HFF-Myc (cell line): Measurements from ENCODE around the gene SH3BGRL2.
A peak's percentile ranks its signal among the peaks of the same experiment; 100 is the strongest.

ENCODE experiments used
- DNase-seq: peaks from one replicate; pipeline ENCODE4 v3.0.0-alpha.2; 2011; ENCODE audit warnings: low read depth; ENCODE audit errors: extremely low read depth
- H3K4me3 ChIP-seq: replicated peaks from 2 replicates; pipeline ENCODE4 v1.5.1; 2011; ENCODE audit warnings: low read depth, mild to moderate bottlenecking, control low read depth, low read length
- TF ChIP-seq, protein P1 (sequence below): IDR thresholded peaks from 2 replicates; pipeline ENCODE4 v1.5.1; 2012; ENCODE audit warnings: mild to moderate bottlenecking, low read depth, low read length, control low read depth; ENCODE audit errors: missing control alignments

The SH3BGRL2 gene

DNA sequence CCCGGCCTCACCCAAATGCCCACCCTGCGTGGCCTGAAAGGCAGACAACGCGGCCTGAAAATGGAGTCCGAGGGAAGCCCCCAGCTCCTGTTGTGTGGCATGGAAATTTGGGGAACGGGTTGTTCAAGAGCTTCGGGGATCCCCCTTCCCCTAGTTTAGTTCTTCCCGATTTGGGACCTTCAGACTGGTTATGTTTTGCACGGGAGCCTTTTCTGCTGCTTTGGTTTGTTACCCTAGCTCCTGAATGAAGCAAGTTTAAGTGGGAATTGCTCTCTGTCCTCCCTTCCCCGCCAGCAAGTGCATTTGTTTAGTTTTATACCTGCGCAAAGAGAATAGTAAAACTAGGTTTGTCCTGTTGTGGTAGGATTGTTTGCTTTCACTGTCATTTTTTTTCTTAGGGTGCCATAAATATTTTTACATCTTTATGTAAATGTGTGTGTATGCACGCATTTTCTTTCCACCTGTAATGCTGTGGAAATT, 604 bp downstream of the SH3BGRL2 start:
- no peak for DNase-seq
- H3K4me3 ChIP-seq: peak overlapping the region; percentile 46

DNA sequence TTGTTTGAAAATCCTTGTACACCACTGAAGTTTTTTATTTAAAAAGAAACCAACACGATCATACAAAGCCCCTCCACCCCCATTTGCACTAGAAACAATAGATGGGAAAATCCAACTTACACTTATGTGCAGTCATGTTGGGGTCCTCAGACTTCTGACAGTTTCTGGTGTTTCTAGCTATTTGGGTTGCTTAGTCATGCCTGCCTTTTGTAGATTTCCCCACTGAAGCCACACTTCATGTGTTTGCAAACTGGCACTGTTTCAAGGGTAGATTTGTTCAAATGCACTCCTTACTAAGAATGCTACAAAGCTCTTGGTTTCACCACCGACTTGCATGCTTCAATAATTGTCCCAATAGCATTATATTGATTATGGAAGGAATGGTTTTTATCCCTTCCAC, 1.5 kb downstream of the SH3BGRL2 start:
- no peak overlapping the region for H3K4me3 ChIP-seq
- TF ChIP-seq, protein P1, sequence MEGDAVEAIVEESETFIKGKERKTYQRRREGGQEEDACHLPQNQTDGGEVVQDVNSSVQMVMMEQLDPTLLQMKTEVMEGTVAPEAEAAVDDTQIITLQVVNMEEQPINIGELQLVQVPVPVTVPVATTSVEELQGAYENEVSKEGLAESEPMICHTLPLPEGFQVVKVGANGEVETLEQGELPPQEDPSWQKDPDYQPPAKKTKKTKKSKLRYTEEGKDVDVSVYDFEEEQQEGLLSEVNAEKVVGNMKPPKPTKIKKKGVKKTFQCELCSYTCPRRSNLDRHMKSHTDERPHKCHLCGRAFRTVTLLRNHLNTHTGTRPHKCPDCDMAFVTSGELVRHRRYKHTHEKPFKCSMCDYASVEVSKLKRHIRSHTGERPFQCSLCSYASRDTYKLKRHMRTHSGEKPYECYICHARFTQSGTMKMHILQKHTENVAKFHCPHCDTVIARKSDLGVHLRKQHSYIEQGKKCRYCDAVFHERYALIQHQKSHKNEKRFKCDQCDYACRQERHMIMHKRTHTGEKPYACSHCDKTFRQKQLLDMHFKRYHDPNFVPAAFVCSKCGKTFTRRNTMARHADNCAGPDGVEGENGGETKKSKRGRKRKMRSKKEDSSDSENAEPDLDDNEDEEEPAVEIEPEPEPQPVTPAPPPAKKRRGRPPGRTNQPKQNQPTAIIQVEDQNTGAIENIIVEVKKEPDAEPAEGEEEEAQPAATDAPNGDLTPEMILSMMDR: no peak
- DNase-seq: no peak

More for the DNA sequence above, 604 bp downstream of the SH3BGRL2 start:
- TF ChIP-seq, protein P1: no peak

DNA sequence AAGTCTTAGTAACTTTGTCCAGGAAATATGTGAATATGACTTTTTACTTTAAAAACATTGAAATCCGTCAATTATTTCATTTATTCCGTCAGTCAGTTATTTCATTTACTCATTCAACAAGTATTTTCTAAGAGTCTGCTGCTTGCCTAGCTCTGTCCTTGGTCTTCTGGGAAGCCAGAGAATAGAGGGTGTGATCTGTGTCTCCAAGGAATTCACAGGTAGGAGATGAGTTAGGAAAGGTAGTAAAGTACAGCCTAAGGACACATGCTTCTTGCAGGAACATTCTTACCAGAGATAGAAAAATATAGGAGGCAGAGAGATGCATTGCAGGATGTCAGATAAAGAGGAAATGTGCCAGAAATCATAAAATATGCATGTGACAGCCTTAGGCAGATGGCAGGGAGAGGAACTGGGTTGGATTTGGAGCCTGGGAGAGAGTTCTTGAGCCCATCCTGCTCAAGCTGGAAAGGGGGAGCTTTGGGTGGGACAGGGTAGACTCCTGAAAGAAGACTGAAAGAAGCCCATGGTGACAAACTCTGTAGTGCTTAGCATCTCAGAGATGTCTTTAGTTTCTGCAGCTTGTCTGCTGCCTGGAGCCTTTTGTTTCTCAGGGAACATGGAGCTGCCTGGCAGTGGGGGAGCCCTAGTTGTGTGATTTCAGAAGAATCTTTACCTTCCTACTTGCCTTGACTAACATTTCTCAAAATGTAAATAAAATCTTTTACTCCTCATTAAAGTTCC, 3.5 kb downstream of the SH3BGRL2 start:
- no peak for DNase-seq
- TF ChIP-seq, protein P1: no peak
- no peak overlapping the region for H3K4me3 ChIP-seq

DNA sequence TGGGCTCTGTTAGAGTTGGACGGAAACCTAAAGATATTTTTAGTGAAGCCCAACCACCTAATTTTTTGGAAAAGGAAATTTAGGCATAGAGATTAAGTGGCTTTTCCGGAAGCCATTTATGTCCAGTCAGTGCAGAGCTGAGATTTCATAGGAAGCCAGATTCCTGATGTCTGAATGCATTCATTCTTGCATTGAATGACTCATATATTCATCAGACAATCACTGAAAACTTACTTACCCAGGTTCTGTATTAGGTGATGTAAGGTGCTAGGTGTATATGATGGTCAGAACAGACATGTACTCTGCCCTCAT, 4.1 kb downstream of the SH3BGRL2 start:
- TF ChIP-seq, protein P1: no peak
- DNase-seq: no peak

DNA sequence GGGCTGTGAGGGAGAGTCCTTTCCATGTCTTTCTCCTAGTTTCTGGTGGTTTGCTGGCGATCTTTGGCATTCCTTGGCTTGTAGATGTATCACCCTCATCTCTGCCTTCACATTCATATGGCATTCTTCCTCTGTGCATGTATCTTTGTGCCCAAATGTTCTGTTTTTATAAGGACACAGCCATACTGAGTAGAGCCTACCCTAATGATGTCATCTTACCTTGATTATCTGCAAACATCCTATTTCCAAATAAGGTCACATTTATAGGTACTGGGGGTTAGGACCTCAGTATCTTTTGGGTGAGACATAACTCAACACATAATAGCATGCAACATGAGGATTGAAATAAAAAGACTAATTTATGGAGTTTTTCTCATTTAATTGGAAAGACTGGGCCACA, 5.5 kb downstream of the SH3BGRL2 start:
- no peak overlapping the region for H3K4me3 ChIP-seq
- no peak for DNase-seq
- TF ChIP-seq, protein P1: no peak

More for the DNA sequence above, 4.1 kb downstream of the SH3BGRL2 start:
- H3K4me3 ChIP-seq: no peak overlapping the region

DNA sequence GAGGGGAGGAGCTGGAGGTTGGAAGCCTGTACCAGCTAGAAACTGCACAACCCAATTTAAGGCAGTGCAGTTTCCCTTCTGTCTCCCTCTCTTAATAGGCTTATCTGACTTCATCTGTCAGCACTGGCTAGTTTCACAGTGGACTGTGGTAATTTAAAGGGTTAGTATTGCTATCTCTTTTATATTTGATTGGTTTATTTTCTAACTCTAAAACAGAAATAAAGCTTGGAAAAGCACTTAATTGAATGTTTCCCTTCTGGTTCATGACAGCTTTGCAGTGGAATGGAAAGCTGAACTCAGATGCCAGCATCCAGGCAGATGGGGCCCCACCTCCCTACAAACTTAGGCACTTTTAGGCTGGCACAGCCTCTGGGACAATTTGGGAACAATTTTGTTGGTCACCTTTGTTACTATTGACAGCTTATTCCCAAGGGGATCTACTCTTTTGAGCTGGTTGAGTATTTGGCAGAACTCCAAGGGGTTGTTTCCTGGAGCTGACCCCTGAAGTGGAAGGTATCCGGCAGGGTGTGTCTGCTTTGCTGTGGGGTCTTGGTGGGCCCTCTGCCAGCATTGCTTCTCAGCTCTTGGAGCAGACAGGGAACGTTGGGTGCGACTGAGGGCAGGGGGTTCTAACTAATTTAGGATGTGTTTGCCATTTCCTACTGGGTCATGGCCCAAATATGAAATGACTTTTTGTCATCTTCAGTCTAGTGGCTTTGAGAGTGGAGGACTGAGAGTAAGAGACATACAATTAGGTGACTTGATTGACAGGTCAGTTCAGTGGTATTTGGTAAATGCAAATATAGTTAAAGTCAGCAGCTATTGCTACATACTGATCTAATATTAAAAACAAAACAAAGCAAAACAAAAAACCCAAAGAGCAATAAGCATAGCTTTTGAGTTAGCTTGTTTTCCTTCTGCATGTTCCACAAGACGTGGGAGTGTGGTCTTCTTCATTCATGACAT, 9.3 kb downstream of the SH3BGRL2 start:
- TF ChIP-seq, protein P1: no peak
- no peak overlapping the region for H3K4me3 ChIP-seq
- DNase-seq: no peak
